Liver (tissue), 9 donors: ENCODE data around the gene CNKSR1. TPM values are rescaled to one million over a fixed set of nuclear protein-coding genes. Genes with fewer than 3 reads are reported as not detected.

Source experiments
- DNase-seq: peaks from one replicate; pipeline ENCODE4 v3.0.0-alpha.2; 2017; ENCODE audit warnings: low spot score
- H3K27ac ChIP-seq, 2 donors: one replicate each; pipeline ENCODE4 v1.7.0; 2013; ENCODE audit warnings: inconsistent platforms in 2 of 2, low read length in 2 of 2, control low read depth in 1 of 2, low read depth in 1 of 2, mild to moderate bottlenecking in 1 of 2
- H3K27me3 ChIP-seq, 4 donors: one replicate each; pipeline versions ENCODE4 v1.6.1 to v1.7.0; 2013; ENCODE audit warnings: low read length in 3 of 4, inconsistent platforms in 1 of 4, mild to moderate bottlenecking in 1 of 4, moderate library complexity in 1 of 4; ENCODE audit not compliant: control insufficient read depth in 4 of 4, insufficient read depth in 4 of 4
- H3K36me3 ChIP-seq, 4 donors: one replicate each; pipeline versions ENCODE4 v1.6.1 to v1.7.0; 2013; ENCODE audit warnings: low read length in 3 of 4, mild to moderate bottlenecking in 3 of 4, low read depth in 1 of 4, moderate library complexity in 1 of 4; ENCODE audit not compliant: control insufficient read depth in 4 of 4, insufficient read depth in 3 of 4
- H3K4me1 ChIP-seq, 4 donors: one replicate each; pipeline versions ENCODE4 v1.6.1 to v1.7.0; 2013; ENCODE audit warnings: low read length in 3 of 4, mild to moderate bottlenecking in 3 of 4, moderate library complexity in 1 of 4; ENCODE audit not compliant: control insufficient read depth in 4 of 4, insufficient read depth in 4 of 4
- H3K4me3 ChIP-seq, 3 donors: one replicate each; pipeline versions ENCODE4 v1.6.1 to v1.7.0; 2013; ENCODE audit warnings: low read length in 3 of 3, control low read depth in 1 of 3, low read depth in 1 of 3, mild to moderate bottlenecking in 1 of 3
- H3K9ac ChIP-seq, 2 donors: one replicate each; pipeline ENCODE4 v1.7.0; 2013; ENCODE audit warnings: low read length in 2 of 2, mild to moderate bottlenecking in 2 of 2, moderate library complexity in 2 of 2, control low read depth in 1 of 2, low read depth in 1 of 2
- H3K9me3 ChIP-seq, 4 donors: one replicate each; pipeline versions ENCODE4 v1.6.1 to v1.7.0; 2013; ENCODE audit warnings: low read length in 3 of 4; ENCODE audit not compliant: control insufficient read depth in 4 of 4
- CTCF ChIP-seq: fragments of 150-350 bp; IDR thresholded peaks from 2 replicates; pipeline ENCODE4 v1.5.1; 2017; ENCODE audit warnings: improper control_type of control experiment, low read depth, low read length; ENCODE audit not compliant: missing input control
- EGR1 ChIP-seq, 2 donors: IDR thresholded peaks; 2 replicates each; pipeline ENCODE4 v1.6.1; 2016 to 2018; ENCODE audit warnings: antibody characterized with exemption in 2 of 2, low read depth in 2 of 2
- FOXA1 ChIP-seq: IDR thresholded peaks from 2 replicates; pipeline ENCODE4 v1.6.1; 2016; ENCODE audit warnings: antibody characterized with exemption
- FOXA2 ChIP-seq: IDR thresholded peaks from 2 replicates; pipeline ENCODE4 v1.6.1; 2016; ENCODE audit warnings: antibody characterized with exemption
- GABPA ChIP-seq, 2 donors: IDR thresholded peaks in 1 of 2; conservative IDR thresholded peaks in 1 of 2; 2 replicates each; pipeline ENCODE4 v1.6.1; 2016; ENCODE audit warnings: antibody characterized with exemption in 2 of 2, mild to moderate bottlenecking in 1 of 2, moderate library complexity in 1 of 2
- HNF4A ChIP-seq, 2 donors: conservative IDR thresholded peaks; 2 replicates each; pipeline ENCODE4 v1.6.1; 2016; ENCODE audit warnings: antibody characterized with exemption in 2 of 2, mild to moderate bottlenecking in 2 of 2
- HNF4G ChIP-seq: IDR thresholded peaks from 2 replicates; pipeline ENCODE4 v1.6.1; 2016; ENCODE audit warnings: antibody characterized with exemption
- JUND ChIP-seq, 2 donors: IDR thresholded peaks; 2 replicates each; pipeline ENCODE4 v1.6.1; 2016; ENCODE audit warnings: antibody characterized with exemption in 2 of 2
- NR2F2 ChIP-seq: IDR thresholded peaks from 2 replicates; pipeline ENCODE4 v1.6.1; 2016; ENCODE audit warnings: antibody characterized with exemption
- RAD21 ChIP-seq, 2 donors: IDR thresholded peaks; 2 replicates each; pipeline ENCODE4 v1.6.1; 2016; ENCODE audit warnings: antibody characterized with exemption in 2 of 2, mild to moderate bottlenecking in 2 of 2
- REST ChIP-seq: IDR thresholded peaks from 2 replicates; pipeline ENCODE4 v1.6.1; 2016; ENCODE audit warnings: antibody characterized with exemption, mild to moderate bottlenecking
- RXRA ChIP-seq, 2 donors: IDR thresholded peaks; 2 replicates each; pipeline ENCODE4 v1.6.1; 2017 to 2018; ENCODE audit warnings: antibody characterized with exemption in 2 of 2, mild to moderate bottlenecking in 1 of 2
- SP1 ChIP-seq: IDR thresholded peaks from 2 replicates; pipeline ENCODE4 v1.6.1; 2018; ENCODE audit warnings: antibody characterized with exemption, mild to moderate bottlenecking
- TAF1 ChIP-seq: conservative IDR thresholded peaks from 2 replicates; pipeline ENCODE4 v1.6.1; 2016; ENCODE audit warnings: antibody characterized with exemption, mild to moderate bottlenecking
- YY1 ChIP-seq: IDR thresholded peaks from 2 replicates; pipeline ENCODE4 v1.6.1; 2016; ENCODE audit warnings: antibody characterized with exemption, mild to moderate bottlenecking
- WGBS: extraction: QIAGEN DNeasy Blood & Tissue Kit; methylation state at CpG from one replicate; pipeline ENCODE4 v1.1.7; 2013; 5-methylcytosine and 5-hydroxymethylcytosine counted together
- polyA plus RNA-seq, 2 donors: library from polyadenylated mRNA; stranded (reverse) in 1 of 2; unstranded in 1 of 2; fragments of 200-250 nt in 1 of 2; fragments of >200 nt in 1 of 2; fragmentation: Nextera tagmentation in 1 of 2; extraction: Ambion mirVana in 1 of 2; gene quantifications; one replicate each; pipeline versions ENCODE4 v1.2.1 to v1.2.3, GENCODE V29; 2013 to 2015
- total RNA-seq, 2 donors: library from RNA; depleted of rRNA; stranded (reverse); fragments of >200 nt; gene quantifications; one replicate each; pipeline ENCODE4 v1.2.3, GENCODE V29; 2014
- TF ChIP-seq, protein P1 (sequence below): IDR thresholded peaks from 2 replicates; pipeline ENCODE4 v1.6.1; 2016; ENCODE audit warnings: antibody characterized with exemption
- TF ChIP-seq, protein P2 (sequence below): IDR thresholded peaks from 2 replicates; pipeline ENCODE4 v1.6.1; 2016; ENCODE audit warnings: antibody characterized with exemption
- donor health status: healthy.
- donor health status: healthy.
- donor health status: healthy.
- donor health status: healthy.
- donor health status: healthy.

The CNKSR1 gene
- total and polyA plus RNA-seq, 4 donors, result 0.48 to 2.2 (median 0.87) TPM

DNA sequence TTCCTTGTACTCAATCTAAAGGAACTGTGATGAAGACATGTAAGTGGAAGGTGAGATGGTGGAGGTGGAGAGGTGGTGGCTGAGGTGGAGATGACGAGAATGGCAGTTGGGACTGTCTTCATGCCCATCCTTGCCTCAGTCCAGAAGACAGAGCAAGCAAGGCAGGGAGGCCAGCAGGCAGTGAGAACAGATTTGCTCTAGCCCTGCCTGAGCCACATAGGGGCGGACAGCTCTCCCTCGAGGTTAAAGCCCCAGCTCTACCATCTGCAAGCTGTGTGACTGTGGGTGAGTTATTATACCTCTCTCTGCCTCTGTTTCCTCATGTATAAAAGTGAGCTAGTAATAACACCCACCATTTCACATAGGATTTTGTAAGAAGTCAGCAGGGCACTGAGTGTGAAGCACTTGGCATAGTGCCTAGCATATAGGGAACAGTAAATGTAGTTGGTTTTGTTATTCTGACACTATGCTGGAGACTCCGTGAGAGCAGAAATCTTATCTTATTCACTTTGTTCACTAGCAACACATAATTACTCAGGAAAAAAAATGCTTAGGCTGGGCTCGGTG, 23.2 kb upstream of the CNKSR1 start:
- Histone ChIP-seq H3K4me3 (no peak overlapping the region), H3K9ac (no peak overlapping the region), H3K36me3 (no peaks in the 10 kb centered on the region), H3K27ac (no peak overlapping the region), H3K4me1 (no peaks in the 10 kb centered on the region), H3K27me3 (peaks cover 0 to 4% (median 0%) of the 10 kb centered on the region in 4 donors), H3K9me3 (no peaks in the 10 kb centered on the region)
- WGBS, result 68% methylated on average over 5 of the region's 5 CpGs
- TF ChIP-seq RAD21 (IDR thresholded peaks at IDR 0.05) (no peak), REST (no peak), RXRA (IDR thresholded peaks at IDR 0.05) (no peak), FOXA2 (no peak), HNF4G (no peak), HNF4A (conservative IDR thresholded peaks at IDR 0.05) (no peak), SP1 (no peak), GABPA (IDR thresholded peaks at IDR 0.05 in 1 of 2, conservative IDR thresholded peaks at IDR 0.05 in 1 of 2) (no peak), FOXA1 (no peak), EGR1 (IDR thresholded peaks at IDR 0.05; ENCODE audit: low read depth in 2 of 2) (no peak), JUND (IDR thresholded peaks at IDR 0.05) (no peak), YY1 (no peak), TAF1 (no peak), CTCF (no peak), NR2F2 (no peak)
- TF ChIP-seq, protein P1, sequence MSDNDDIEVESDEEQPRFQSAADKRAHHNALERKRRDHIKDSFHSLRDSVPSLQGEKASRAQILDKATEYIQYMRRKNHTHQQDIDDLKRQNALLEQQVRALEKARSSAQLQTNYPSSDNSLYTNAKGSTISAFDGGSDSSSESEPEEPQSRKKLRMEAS, result no peak
- TF ChIP-seq, protein P2, sequence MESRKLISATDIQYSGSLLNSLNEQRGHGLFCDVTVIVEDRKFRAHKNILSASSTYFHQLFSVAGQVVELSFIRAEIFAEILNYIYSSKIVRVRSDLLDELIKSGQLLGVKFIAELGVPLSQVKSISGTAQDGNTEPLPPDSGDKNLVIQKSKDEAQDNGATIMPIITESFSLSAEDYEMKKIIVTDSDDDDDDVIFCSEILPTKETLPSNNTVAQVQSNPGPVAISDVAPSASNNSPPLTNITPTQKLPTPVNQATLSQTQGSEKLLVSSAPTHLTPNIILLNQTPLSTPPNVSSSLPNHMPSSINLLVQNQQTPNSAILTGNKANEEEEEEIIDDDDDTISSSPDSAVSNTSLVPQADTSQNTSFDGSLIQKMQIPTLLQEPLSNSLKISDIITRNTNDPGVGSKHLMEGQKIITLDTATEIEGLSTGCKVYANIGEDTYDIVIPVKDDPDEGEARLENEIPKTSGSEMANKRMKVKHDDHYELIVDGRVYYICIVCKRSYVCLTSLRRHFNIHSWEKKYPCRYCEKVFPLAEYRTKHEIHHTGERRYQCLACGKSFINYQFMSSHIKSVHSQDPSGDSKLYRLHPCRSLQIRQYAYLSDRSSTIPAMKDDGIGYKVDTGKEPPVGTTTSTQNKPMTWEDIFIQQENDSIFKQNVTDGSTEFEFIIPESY, result no peak
- DNase-seq, result no peak

DNA sequence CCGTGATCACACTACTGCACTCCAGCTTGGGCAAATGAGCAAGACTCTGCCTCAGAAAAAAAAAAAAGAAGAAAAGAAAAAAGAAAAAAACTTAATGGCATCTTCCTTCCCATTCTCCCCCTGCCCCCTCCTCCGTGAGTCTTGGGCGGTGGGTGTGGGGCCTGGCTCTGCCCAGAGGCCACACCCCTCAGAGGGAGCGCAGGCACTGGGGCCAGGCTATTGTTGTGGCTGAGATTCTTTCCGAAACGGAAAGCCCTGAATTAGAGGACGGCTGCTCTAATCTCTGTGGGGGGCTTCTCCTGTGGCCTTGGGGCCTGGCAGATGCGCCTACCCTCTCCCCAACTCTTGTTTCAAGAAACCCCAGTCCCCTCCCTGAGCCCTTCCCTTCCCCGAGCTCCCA, 22.5 kb upstream of the CNKSR1 start:
- Histone ChIP-seq H3K4me1 (no peaks in the 10 kb centered on the region), H3K27me3 (peaks cover 0 to 4% (median 0%) of the 10 kb centered on the region in 4 donors), H3K36me3 (no peaks in the 10 kb centered on the region), H3K27ac (no peak overlapping the region), H3K9me3 (no peaks in the 10 kb centered on the region), H3K9ac (no peak overlapping the region), H3K4me3 (no peak overlapping the region)
- no peak for DNase-seq
- 66% methylated on average over 9 of the region's 9 CpGs for WGBS
- TF ChIP-seq YY1 (no peak), JUND (IDR thresholded peaks at IDR 0.05) (no peak), CTCF (no peak), GABPA (IDR thresholded peaks at IDR 0.05 in 1 of 2, conservative IDR thresholded peaks at IDR 0.05 in 1 of 2) (no peak), HNF4A (conservative IDR thresholded peaks at IDR 0.05) (no peak), TAF1 (no peak), FOXA1 (no peak), SP1 (no peak), RAD21 (IDR thresholded peaks at IDR 0.05) (no peak), HNF4G (no peak), RXRA (IDR thresholded peaks at IDR 0.05) (no peak), EGR1 (IDR thresholded peaks at IDR 0.05; ENCODE audit: low read depth in 2 of 2) (no peak)
- TF ChIP-seq, protein P2, result no peak
